GM19023 (cell line): Measurements from ENCODE around the gene CYP2D6.
"Not testable (repeated sequence)": the region's sequence is repeated elsewhere in the genome, so short reads cannot be mapped to it uniquely, and the experiment has no call there.

Experiments
- ATAC-seq: cut with Tn5 transposase; IDR thresholded peaks from one replicate; pipeline ENCODE4 v1.9.1; 2021; ENCODE audit warnings: mild to moderate bottlenecking, moderate library complexity; ENCODE audit not compliant: unreplicated experiment

CYP2D6 gene

GRCh38 chr22:42158456-42159132, 28.0 kb upstream of the CYP2D6 start:
- ATAC-seq = no peak

GRCh38 chr22:42156598-42156997, 26.0 kb upstream of the CYP2D6 start:
- no peak for ATAC-seq

- ATAC-seq = no peak
Observed at GRCh38 chr22:42156121-42156520, 25.5 kb upstream of the CYP2D6 start.

- ATAC-seq = no peak
Observed at GRCh38 chr22:42155053-42155543, 24.5 kb upstream of the CYP2D6 start.

- ATAC-seq = no peak
Observed at GRCh38 chr22:42154293-42155052, 23.9 kb upstream of the CYP2D6 start.

- ATAC-seq = no peak
Observed at GRCh38 chr22:42152661-42153270, 22.2 kb upstream of the CYP2D6 start.

- ATAC-seq = no peak
Observed at GRCh38 chr22:42151924-42152635, 21.5 kb upstream of the CYP2D6 start.

- ATAC-seq = no peak
Observed at GRCh38 chr22:42150727-42151590, 20.3 kb upstream of the CYP2D6 start.

- ATAC-seq = not testable (repeated sequence)
Observed at GRCh38 chr22:42149798-42150197, 19.2 kb upstream of the CYP2D6 start.

GRCh38 chr22:42145175-42145574, 14.6 kb upstream of the CYP2D6 start:
- no peak for ATAC-seq

- not testable (repeated sequence) for ATAC-seq
Observed at GRCh38 chr22:42143859-42144822, 13.5 kb upstream of the CYP2D6 start.

GRCh38 chr22:42142771-42143461, 12.3 kb upstream of the CYP2D6 start:
- no peak for ATAC-seq

- not testable (repeated sequence) for ATAC-seq
Observed at GRCh38 chr22:42141307-42142057, 10.9 kb upstream of the CYP2D6 start.

GRCh38 chr22:42140153-42140552, 9.5 kb upstream of the CYP2D6 start:
- ATAC-seq = not testable (repeated sequence)

- not testable (repeated sequence) for ATAC-seq
Observed at GRCh38 chr22:42139508-42139907, 8.9 kb upstream of the CYP2D6 start.

GRCh38 chr22:42138972-42139371, 8.4 kb upstream of the CYP2D6 start:
- no peak for ATAC-seq

GRCh38 chr22:42138122-42138770, 7.6 kb upstream of the CYP2D6 start:
- ATAC-seq = no peak
